Thoracic aorta (tissue), 2 donors: ENCODE results near the gene PPAT. TPM values are rescaled to one million over a fixed set of nuclear protein-coding genes. Genes with fewer than 3 reads are reported as not detected.

ENCODE experiments used
- ATAC-seq: fragments of 150-250 bp; one replicate; pipeline ENCODE4 v1.8.0; 2017; ENCODE audit warnings: low read depth; ENCODE audit not compliant: insufficient number of reproducible peaks, low FRiP score
- DNase-seq: peaks from one replicate; pipeline ENCODE4 v3.0.0-alpha.2; 2020; ENCODE audit warnings: low spot score
- H3K27ac ChIP-seq, 2 donors: fragments of 200-600 bp; sonication (generic); 1 replicate in 1 of 2; 2 replicates in 1 of 2; pipeline ENCODE4 v1.5.1; 2016; ENCODE audit warnings: mild to moderate bottlenecking in 2 of 2, moderate library complexity in 2 of 2
- H3K27me3 ChIP-seq: fragments of 200-600 bp; sonication (generic); replicated peaks from 2 replicates; pipeline ENCODE4 v1.6.0; 2016; ENCODE audit warnings: mild to moderate bottlenecking; ENCODE audit not compliant: insufficient read depth
- H3K36me3 ChIP-seq: fragments of 200-600 bp; sonication (generic); one replicate; pipeline ENCODE4 v1.5.1; 2016
- H3K4me1 ChIP-seq, 2 donors: fragments of 200-600 bp; sonication (generic); 1 replicate in 1 of 2; 2 replicates in 1 of 2; pipeline versions ENCODE4 v1.5.1 to v1.6.0; 2016; ENCODE audit warnings: low read depth in 2 of 2, mild to moderate bottlenecking in 1 of 2; ENCODE audit not compliant: control insufficient read depth in 1 of 2
- H3K4me3 ChIP-seq: fragments of 200-600 bp; sonication (generic); 2 replicates; pipeline ENCODE4 v1.5.1; 2016; ENCODE audit warnings: mild to moderate bottlenecking
- H3K9me3 ChIP-seq: fragments of 200-600 bp; sonication (generic); 2 replicates; pipeline ENCODE4 v1.5.1; 2016
- total RNA-seq, 2 donors: library from RNA; depleted of rRNA; stranded (reverse); fragments of >200 nt; gene quantifications; one replicate each; pipeline versions ENCODE4 v1.1.0 to v1.2.3, GENCODE V29; 2016
- TF ChIP-seq, protein P1 (sequence below): fragments of 200-600 bp; sonication (generic); IDR thresholded peaks from one replicate; pipeline ENCODE4 v1.5.1; 2019; ENCODE audit warnings: antibody characterized with exemption

Gene PPAT
- total RNA-seq, 2 donors from 2014 or later: 5.1 to 10.0 TPM

DNA sequence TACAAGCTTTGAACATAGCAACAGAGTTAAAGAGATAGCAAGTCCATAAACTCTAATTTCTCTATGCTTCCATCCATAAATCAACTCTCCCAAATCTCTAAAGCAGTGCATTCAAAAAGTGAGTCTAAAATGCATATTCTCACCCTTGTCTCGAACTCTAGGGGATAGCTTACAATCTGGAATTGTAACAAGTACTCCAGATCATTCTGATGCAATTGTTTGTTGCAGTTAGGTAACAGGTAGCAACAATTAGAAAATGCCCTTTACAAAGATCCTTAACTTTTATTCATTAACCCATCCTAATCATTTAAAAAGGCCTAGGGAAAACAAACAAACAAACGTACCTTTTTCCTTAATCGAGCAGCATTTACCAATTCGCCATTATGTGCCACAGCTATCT, 29.3 kb downstream of the PPAT start:
- H3K36me3 ChIP-seq: no peaks in the 10 kb centered on the region
- DNase-seq (no peak), ATAC-seq (no peak)
- H3K27ac ChIP-seq: no peak overlapping the region
- H3K9me3 ChIP-seq: no peaks in the 10 kb centered on the region
- no peak overlapping the region for H3K4me3 ChIP-seq
- peaks cover 4 to 23% of the 10 kb centered on the region in 2 donors for H3K4me1 ChIP-seq
- no peaks in the 10 kb centered on the region for H3K27me3 ChIP-seq
- TF ChIP-seq, protein P1, sequence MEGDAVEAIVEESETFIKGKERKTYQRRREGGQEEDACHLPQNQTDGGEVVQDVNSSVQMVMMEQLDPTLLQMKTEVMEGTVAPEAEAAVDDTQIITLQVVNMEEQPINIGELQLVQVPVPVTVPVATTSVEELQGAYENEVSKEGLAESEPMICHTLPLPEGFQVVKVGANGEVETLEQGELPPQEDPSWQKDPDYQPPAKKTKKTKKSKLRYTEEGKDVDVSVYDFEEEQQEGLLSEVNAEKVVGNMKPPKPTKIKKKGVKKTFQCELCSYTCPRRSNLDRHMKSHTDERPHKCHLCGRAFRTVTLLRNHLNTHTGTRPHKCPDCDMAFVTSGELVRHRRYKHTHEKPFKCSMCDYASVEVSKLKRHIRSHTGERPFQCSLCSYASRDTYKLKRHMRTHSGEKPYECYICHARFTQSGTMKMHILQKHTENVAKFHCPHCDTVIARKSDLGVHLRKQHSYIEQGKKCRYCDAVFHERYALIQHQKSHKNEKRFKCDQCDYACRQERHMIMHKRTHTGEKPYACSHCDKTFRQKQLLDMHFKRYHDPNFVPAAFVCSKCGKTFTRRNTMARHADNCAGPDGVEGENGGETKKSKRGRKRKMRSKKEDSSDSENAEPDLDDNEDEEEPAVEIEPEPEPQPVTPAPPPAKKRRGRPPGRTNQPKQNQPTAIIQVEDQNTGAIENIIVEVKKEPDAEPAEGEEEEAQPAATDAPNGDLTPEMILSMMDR: no peak

- ATAC-seq: no peak
- H3K4me1 ChIP-seq: peaks cover 4 to 14% of the 10 kb centered on the region in 2 donors
- TF ChIP-seq, protein P1: no peak
- no peak overlapping the region for H3K27ac ChIP-seq
- no peaks in the 10 kb centered on the region for H3K9me3 ChIP-seq
- H3K27me3 ChIP-seq: no peaks in the 10 kb centered on the region
- no peak overlapping the region for H3K4me3 ChIP-seq
- peaks cover 3% of the 10 kb centered on the region for H3K36me3 ChIP-seq
- no peak for DNase-seq
Observed at GRCh38 chr4:56405016-56405415, 30.4 kb downstream of the PPAT start.

GRCh38 chr4:56400560-56400959, 34.9 kb downstream of the PPAT start:
- H3K27me3 ChIP-seq: no peaks in the 10 kb centered on the region
- peaks cover 3% of the 10 kb centered on the region for H3K36me3 ChIP-seq
- no peak overlapping the region for H3K27ac ChIP-seq
- ATAC-seq (no peak), DNase-seq (no peak)
- TF ChIP-seq, protein P1: no peak
- no peaks in the 10 kb centered on the region for H3K4me1 ChIP-seq
- no peak overlapping the region for H3K4me3 ChIP-seq
- H3K9me3 ChIP-seq: no peaks in the 10 kb centered on the region

- H3K9me3 ChIP-seq: no peaks in the 10 kb centered on the region
- TF ChIP-seq, protein P1: no peak
- DNase-seq (no peak), ATAC-seq (no peak)
- no peaks in the 10 kb centered on the region for H3K36me3 ChIP-seq
- H3K27me3 ChIP-seq: no peaks in the 10 kb centered on the region
- H3K4me3 ChIP-seq: no peak overlapping the region
- no peak overlapping the region for H3K27ac ChIP-seq
- H3K4me1 ChIP-seq: peaks cover 6 to 18% of the 10 kb centered on the region in 2 donors
Observed at GRCh38 chr4:56391270-56391669, 44.1 kb downstream of the PPAT start.

GRCh38 chr4:56389558-56389957, 45.9 kb downstream of the PPAT start:
- no peak overlapping the region for H3K27ac ChIP-seq
- DNase-seq: no peak
- no peak for ATAC-seq
- no peaks in the 10 kb centered on the region for H3K36me3 ChIP-seq
- no peak overlapping the region for H3K4me3 ChIP-seq
- TF ChIP-seq, protein P1: no peak
- no peaks in the 10 kb centered on the region for H3K27me3 ChIP-seq
- H3K4me1 ChIP-seq: peaks cover 11 to 18% of the 10 kb centered on the region in 2 donors
- H3K9me3 ChIP-seq: no peaks in the 10 kb centered on the region
